HG03342 (cell line): Measurements from ENCODE around the gene PSMD3.

Source experiments
- ATAC-seq: cut with Tn5 transposase; IDR thresholded peaks from one replicate; pipeline ENCODE4 v1.9.1; 2021; ENCODE audit warnings: mild to moderate bottlenecking, moderate library complexity; ENCODE audit not compliant: unreplicated experiment

The PSMD3 gene

GRCh38 chr17:39955726-39956225 is 24.8 kb upstream of the PSMD3 start:
- ATAC-seq = no peak

DNA sequence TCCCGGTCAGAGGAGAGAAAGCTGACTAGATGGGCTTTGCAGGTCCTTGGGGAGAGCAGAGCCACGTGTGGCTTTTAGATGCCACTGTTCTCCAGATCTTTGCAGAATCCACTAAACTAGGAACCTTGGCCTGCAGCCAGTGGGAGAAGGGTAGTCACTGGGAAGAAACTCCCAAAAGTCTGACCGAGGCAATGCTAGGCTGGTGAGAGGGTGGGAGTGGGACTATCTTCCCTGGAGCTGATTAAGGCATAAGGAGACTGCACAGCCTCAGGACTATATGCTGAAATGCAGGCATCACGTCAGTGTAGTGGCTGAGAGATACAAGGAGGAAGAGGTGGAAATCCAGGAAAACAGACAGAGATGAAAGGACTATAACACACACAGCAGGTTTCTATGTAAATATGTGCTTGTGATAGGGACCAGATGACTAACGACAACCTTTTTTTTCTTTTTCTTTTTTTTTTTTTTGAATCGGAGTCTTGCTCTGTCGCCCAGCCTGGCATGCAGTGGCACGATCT is 20.0 kb upstream of the PSMD3 start:
- no peak for ATAC-seq

DNA sequence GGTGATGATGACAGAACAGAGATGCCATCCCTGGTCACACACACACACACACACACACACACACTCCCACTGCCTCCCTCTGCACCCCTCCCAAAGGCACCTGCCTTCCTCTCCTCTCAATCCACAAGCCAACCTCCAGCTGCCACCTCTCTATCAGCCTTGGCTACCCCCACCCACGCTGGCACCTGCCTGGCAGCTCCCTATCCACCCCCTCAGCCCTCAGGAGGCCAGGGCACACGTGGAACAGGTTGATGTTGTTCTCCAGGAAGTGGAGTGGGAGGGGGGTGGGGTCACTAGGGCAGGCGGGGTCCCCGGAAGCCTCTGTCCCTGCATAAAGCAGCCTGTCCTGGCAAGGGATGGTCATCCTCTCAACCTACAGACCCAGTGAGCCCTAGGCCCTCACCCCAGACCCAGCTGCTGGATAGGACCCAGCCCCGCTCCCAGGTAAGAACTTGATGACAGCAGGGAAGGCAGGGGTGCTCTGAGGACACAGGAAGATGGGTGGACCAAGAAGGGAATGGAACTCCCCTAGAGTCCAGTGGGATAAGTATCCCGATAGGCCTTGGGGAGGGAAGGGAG is 17.9 kb upstream of the PSMD3 start, which contains the start of gene GSDMA:
Gene GSDMA, plus strand, starts transcription at position 363 of the 579 bp plus-strand sequence. CDS start 2,684 bp downstream, outside the sequence.
- ATAC-seq = no peak

DNA sequence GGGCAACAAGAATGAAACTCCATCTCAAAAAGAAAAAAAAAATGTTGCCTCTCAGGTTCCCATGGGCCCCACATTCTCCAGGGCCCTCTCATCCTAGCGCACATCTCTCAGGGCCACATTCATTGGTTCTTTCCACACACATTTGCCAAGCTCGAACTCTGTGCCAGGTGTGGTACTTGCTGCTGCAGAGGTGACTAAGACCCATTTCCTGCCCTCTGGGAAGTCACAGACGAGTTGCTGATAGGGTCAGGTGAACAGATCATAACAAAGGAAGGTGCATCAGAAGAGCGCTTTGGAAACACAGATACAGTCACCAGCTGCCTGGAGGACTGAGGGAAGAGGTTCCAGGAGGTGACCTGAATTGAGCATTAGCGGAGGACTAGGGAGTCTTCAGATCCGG is 16.8 kb upstream of the PSMD3 start:
- ATAC-seq = no peak

- ATAC-seq = no peak
Measured at GRCh38 chr17:39965017-39965699, 15.4 kb upstream of the PSMD3 start.

DNA sequence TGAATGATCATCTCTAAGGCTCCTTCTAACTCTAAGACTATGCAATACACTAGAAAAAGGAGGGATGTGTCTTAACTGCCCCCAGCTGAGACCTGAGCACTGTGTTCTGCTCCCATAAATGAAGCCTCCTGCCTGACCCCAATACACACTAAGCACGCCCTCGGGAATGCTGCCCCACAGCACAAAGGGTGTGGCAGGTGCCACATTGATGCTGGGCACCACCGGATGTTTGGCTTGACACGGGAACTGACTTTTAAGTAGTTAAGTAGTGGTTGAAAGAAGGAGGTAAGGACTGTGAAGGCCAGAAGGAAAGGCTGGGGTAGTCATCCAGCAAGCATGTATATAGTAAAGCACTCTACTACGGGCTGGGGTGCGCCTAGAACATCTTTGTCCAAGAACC is 13.8 kb upstream of the PSMD3 start:
- ATAC-seq = no peak

DNA sequence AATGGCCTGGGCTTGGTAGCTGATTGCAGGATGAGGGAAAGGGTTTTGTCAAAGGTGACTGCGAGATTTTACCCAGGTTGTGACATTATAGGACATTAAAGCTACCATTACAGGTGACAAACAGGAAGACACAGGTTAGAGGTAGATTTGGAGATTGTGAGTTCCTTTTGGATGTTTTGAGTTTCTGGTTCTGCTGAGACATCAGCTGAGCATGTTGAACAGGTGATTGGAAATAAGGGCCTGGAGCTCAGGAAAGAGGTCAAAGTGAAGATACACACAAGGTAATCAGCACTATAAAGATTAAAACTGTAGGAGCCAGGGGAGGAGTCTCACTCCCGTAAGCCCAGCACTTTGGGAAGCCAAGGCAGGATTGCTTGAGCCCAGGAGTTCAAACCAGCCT is 11.8 kb upstream of the PSMD3 start:
- ATAC-seq = no peak

DNA sequence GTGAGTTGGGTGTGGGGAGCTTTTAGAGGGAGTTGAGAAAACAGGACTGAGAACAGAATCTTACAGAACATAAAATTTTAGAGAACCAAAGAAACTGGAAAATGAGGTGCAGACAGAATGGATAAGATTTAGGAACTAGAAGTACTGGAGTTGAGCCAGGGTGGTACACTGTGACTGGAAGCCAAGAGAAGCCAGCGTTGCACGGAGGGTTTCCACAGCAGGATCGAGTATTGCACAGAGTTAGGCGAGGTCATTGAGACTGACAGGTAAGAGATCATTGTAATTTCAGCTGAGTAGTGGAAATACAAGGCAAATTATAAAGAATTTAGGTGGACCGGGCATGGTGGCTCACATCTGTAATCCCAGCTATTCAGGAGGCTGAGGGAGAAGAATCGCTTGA is 11.2 kb upstream of the PSMD3 start:
- ATAC-seq = no peak

DNA sequence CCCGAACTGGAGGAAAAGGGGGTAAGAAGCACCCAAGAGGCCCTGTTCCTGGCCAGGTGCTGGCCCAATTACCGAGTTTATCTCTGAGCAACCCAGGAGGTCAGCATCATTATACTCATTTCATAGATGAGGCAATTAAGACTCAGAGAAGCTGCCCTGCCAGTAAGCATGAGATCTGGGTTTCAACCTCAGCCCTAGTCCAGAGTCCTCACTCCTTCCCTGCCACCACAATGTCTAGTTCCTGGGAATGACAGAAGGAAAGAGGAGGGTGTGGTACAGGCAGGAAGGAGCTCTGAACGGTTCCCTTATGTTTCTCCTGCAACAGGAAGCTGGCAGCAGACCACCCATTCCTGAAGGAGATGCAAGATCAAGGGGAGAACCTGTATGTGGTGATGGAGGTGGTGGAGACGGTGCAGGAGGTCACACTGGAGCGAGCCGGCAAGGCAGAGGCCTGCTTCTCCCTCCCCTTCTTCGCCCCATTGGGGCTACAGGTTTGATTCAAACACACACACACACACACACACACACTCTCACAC is 10.4 kb upstream of the PSMD3 start:
- ATAC-seq = no peak

- no peak for ATAC-seq
Measured at GRCh38 chr17:39971076-39971603, 9.5 kb upstream of the PSMD3 start.

- ATAC-seq = no peak
Measured at GRCh38 chr17:39972271-39972670, 8.3 kb upstream of the PSMD3 start.

GRCh38 chr17:39973496-39973895 is 7.1 kb upstream of the PSMD3 start:
- ATAC-seq = no peak

GRCh38 chr17:39974433-39974832 is 6.2 kb upstream of the PSMD3 start:
- no peak for ATAC-seq

DNA sequence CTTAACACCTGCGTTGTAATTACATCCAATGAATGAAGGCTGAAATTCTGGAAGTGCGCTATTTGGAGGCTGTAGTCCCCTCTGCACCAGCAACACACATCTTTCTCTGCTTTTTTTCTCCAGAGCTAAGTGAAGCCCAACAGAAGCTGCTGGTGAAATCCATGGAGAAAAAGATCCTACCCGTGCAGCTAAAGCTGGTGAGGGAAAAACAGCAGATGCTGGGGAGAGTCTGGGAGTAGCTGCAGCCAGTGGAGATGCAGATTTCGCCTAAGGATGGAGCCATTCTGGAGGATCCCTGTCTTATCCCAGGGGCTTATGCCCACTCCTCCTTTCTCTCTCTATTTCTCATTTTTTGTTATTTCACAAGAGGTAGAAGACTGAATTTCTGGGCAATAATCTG is 4.8 kb upstream of the PSMD3 start:
- no peak for ATAC-seq

DNA sequence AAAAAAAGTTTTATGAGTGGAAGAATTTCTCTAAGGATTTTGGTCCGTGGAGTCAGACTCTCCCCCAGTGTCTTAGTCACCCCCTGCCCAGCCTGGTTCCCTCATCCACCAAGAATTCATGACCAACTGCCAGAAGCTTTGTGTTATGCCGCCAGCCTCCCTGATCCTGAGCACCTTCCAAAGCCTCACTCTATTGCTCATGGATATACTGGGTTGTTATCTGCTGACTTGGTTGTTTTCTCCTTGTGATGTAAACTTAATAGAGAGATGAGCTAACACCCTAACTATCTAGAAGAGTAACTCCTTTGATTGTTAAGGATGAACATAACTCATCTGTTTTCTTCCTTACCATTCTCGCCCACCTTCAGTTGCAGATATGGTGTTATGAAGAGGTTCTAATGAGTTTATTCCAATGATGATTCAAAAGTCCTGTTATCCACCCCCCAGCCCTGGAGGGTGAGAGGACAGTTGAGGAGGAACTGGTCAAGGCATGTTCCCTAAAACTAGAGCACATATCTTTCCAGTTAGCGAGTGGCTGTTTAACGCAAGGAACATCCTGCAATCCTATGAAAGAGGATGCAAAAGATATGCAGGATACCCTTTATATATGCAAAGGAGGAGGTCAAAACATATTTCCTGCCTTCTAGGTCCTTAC is 1.5 kb upstream of the PSMD3 start:
- no peak for ATAC-seq

GRCh38 chr17:39979893-39980350 is 685 bp upstream of the PSMD3 start:
- peak; percentile 9 for ATAC-seq

DNA sequence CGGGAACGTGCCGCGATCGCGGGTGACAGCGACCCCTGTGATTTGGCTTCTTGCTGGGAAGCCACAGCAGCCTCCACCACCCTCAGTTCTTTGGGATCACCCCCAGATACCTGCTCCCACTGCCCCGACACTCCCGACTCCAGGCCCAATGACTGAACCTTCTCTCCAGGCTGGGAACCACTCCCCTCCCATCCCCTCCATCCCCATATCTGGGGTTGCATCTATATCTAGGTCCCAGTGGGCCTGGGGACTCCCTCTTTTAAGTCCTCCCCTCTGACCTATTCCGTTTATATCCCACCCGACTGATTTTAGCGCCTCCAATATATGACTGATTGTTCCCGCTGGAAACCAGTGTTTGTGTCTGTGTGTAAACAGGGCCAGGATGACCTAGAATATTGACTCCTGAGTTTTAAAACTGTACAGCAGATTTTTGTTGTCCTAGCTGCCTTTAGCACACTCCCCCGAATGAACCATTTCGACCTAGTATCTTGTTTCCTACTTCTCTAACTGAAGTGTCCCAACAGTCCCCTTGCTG is 667 bp downstream of the PSMD3 start:
- ATAC-seq = no peak

DNA sequence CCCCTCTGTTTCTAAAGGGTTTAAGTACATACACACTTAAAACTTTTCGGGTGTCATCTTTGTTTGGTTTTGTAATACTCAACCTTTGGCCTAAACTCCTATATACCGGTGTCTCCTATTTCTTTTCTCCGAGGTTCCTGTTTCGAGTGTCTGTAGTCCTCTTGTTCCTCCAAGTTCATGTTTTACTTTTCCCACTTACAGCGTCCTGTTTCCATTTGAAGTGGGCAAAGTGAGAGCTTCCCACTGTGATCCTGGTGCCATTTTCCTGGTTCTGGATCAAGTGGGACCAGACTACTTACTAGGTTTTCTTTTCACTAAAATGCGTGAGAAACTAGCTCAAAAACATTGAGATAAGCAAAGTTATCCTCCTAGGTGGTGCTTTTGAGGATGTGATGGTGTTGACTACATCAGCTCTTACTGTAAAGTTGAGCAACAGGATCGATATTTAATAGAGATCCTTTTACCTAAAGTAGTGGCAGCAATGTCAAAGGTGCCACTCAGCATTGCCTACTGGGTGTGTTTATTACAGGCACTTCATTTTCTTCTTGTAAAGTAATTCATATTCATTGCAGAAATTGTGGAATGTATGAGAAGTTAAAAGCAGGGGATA is 1.3 kb downstream of the PSMD3 start:
- no peak for ATAC-seq

- ATAC-seq = no peak
Measured at GRCh38 chr17:39988206-39988810, 7.7 kb downstream of the PSMD3 start.

GRCh38 chr17:39994448-39994847 is 13.8 kb downstream of the PSMD3 start:
- no peak for ATAC-seq
